T-helper 1 cell treated with Interleukin-12 subunit alpha and Interleukin-12 subunit beta and Interleukin-4 antibody, amounts not matched to agents 30 ng/mL and 1 ng/mL, for 36 hours (primary cell): ENCODE measurements around the gene TRAP1. TPM values are rescaled to one million over a fixed set of nuclear protein-coding genes. Genes with fewer than 3 reads are reported as not detected.

Experiments used
- intact Hi-C: fragments of 100-400 bp; cut with micrococcal nuclease; formaldehyde crosslinking; loops from one replicate; pipeline ENCODE4 v1.15.1; 2024
- total RNA-seq: library from RNA; stranded (reverse); gene quantifications from 2 replicates; pipeline ENCODE4 v1.2.3, GENCODE V29; 2022

TRAP1 gene
- total RNA-seq, 1 donor from 2014 or later = 145 TPM

- intact Hi-C loops = no loop called here
These were observed 18.8 kb upstream of the TRAP1 start for GRCh38 chr16:3736116-3736515.

- intact Hi-C loops = no loop called here
These were observed 18.2 kb upstream of the TRAP1 start for GRCh38 chr16:3735541-3735940.

GRCh38 chr16:3734758-3735221, 17.5 kb upstream of the TRAP1 start:
- intact Hi-C loops = no loop called here

- intact Hi-C loops = no loop called here
These were observed 16.9 kb upstream of the TRAP1 start for GRCh38 chr16:3734084-3734757.

- intact Hi-C loops = no loop called here
These were observed 14.8 kb upstream of the TRAP1 start for GRCh38 chr16:3732171-3732570.

- intact Hi-C loops = no loop called here
These were observed 14.0 kb upstream of the TRAP1 start for GRCh38 chr16:3731126-3731935.

GRCh38 chr16:3730161-3731125, 13.1 kb upstream of the TRAP1 start:
- intact Hi-C loops = no loop called here

GRCh38 chr16:3729161-3730112, 12.1 kb upstream of the TRAP1 start:
- intact Hi-C loops = no loop called here

- intact Hi-C loops = no loop called here
These were observed 11.3 kb upstream of the TRAP1 start for GRCh38 chr16:3728424-3729160.

GRCh38 chr16:3727806-3728381, 10.6 kb upstream of the TRAP1 start:
- intact Hi-C loops = no loop called here

GRCh38 chr16:3726021-3726687, 8.8 kb upstream of the TRAP1 start:
- intact Hi-C loops = no loop called here

- intact Hi-C loops = no loop called here
These were observed 8.0 kb upstream of the TRAP1 start for GRCh38 chr16:3725276-3725675.

- intact Hi-C loops = no loop called here
These were observed 5.2 kb upstream of the TRAP1 start for GRCh38 chr16:3722508-3722907.

GRCh38 chr16:3720418-3720817, 3.1 kb upstream of the TRAP1 start:
- intact Hi-C loops = no loop called here

- intact Hi-C loops = loop anchor here (5.0 kb wide), 2 partner anchors 534 to 554 kb away; partner anchors contain the start of gene TFAP4
These were observed 1.3 kb upstream of the TRAP1 start for GRCh38 chr16:3718628-3719027.

GRCh38 chr16:3718019-3718391, 681 bp upstream of the TRAP1 start:
- intact Hi-C loops = loop anchor here (5.0 kb wide), 2 partner anchors 534 to 554 kb away; partner anchors contain the start of gene TFAP4

GRCh38 chr16:3716831-3717234, 491 bp downstream of the TRAP1 start:
- intact Hi-C loops = loop anchor here (1.0 to 5.0 kb wide), 6 partner anchors 27 to 555 kb away; partner anchors contain the start of genes CREBBP and TFAP4

GRCh38 chr16:3715430-3715829, 1.9 kb downstream of the TRAP1 start:
- intact Hi-C loops = loop anchor here (5.0 kb wide), 2 partner anchors 537 to 557 kb away; partner anchors contain the start of gene TFAP4
